ENCODE data around the gene FXYD1.
"Not testable (repeated sequence)": the region's sequence is repeated elsewhere in the genome, so short reads cannot be mapped to it uniquely, and the experiment has no call there.

FXYD1 gene

GRCh38 chr19:35144259-35144599, 5.6 kb downstream of the FXYD1 start:
- no peak for DNase-seq

GRCh38 chr19:35144600-35145436, 6.2 kb downstream of the FXYD1 start:
- peak; percentile 35 for DNase-seq

- no peak for DNase-seq
These were observed 8.3 kb downstream of the FXYD1 start for GRCh38 chr19:35146746-35147459.

- DNase-seq, result no peak
These were observed 10.8 kb downstream of the FXYD1 start for GRCh38 chr19:35149463-35149862.

- DNase-seq, result no peak
These were observed 11.8 kb downstream of the FXYD1 start for GRCh38 chr19:35150445-35150844.

GRCh38 chr19:35151273-35152065, 12.8 kb downstream of the FXYD1 start:
- no peak for DNase-seq

GRCh38 chr19:35153129-35153522, 14.5 kb downstream of the FXYD1 start:
- not testable (repeated sequence) for DNase-seq

- DNase-seq, result peak; percentile 63
These were observed 15.3 kb downstream of the FXYD1 start for GRCh38 chr19:35153701-35154524.

GRCh38 chr19:35154525-35155406, 16.1 kb downstream of the FXYD1 start, which contains the start of gene FXYD5:
Gene FXYD5 (plus strand): TSS chr19:35154735. CDS start chr19:35155551, 816 bp downstream.
- peak; percentile 65 for DNase-seq

GRCh38 chr19:35155441-35155840, 16.8 kb downstream of the FXYD1 start:
- DNase-seq, result no peak

- DNase-seq, result no peak
These were observed 17.5 kb downstream of the FXYD1 start for GRCh38 chr19:35155981-35156672.

GRCh38 chr19:35156673-35157014, 18.0 kb downstream of the FXYD1 start:
- DNase-seq, result no peak

GRCh38 chr19:35157431-35157830, 18.8 kb downstream of the FXYD1 start:
- DNase-seq, result no peak

GRCh38 chr19:35159606-35160005, 21.0 kb downstream of the FXYD1 start:
- no peak for DNase-seq

GRCh38 chr19:35160629-35161433, 22.2 kb downstream of the FXYD1 start:
- DNase-seq, result no peak

GRCh38 chr19:35161434-35161743, 22.8 kb downstream of the FXYD1 start:
- no peak for DNase-seq

GRCh38 chr19:35162471-35163326, 24.1 kb downstream of the FXYD1 start:
- no peak for DNase-seq

GRCh38 chr19:35164418-35164817, 25.8 kb downstream of the FXYD1 start:
- no peak for DNase-seq
